Breast epithelium (tissue), 3 donors: ENCODE measurements around the gene CNTNAP2.

ENCODE experiments used
- POLR2A ChIP-seq: fragments of 450-650 bp; IDR thresholded peaks from one replicate; pipeline ENCODE4 v1.6.1; 2016; ENCODE audit warnings: antibody characterized with exemption, mild to moderate bottlenecking, moderate library complexity
- POLR2AphosphoS5 ChIP-seq, 3 donors: sonication (generic); formaldehyde crosslinking; IDR thresholded peaks; one replicate each; pipeline ENCODE4 v1.6.1; 2017; ENCODE audit warnings: antibody characterized with exemption in 3 of 3
- TF ChIP-seq, protein P1 (sequence below), 3 donors: fragments of 450-650 bp; IDR thresholded peaks; one replicate each; pipeline ENCODE4 v1.5.1; 2016 to 2017; ENCODE audit warnings: antibody characterized with exemption in 3 of 3, mild to moderate bottlenecking in 3 of 3, moderate library complexity in 3 of 3

DNA sequence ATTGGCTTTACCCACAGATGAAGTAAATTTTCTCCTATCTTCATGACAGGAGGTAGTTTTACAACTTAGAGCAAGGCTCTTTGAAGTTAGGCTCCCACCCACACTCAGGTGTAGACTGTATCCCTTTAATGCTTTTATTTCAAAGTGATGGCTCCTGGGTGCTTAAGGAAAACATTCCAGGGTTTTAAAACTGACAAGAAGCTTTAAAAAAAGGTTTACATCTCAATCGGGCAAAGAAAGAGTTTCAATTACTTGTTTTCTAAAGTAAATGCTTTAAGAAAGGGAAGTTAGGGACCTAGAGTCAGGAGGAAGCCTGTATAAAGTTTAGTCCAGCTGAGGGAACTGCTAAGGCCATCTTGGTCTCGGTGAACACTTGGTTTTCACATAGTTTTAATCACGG is 1320.1 kb downstream of the CNTNAP2 start:
- no peak for TF ChIP-seq POLR2AphosphoS5 (IDR thresholded peaks at IDR 0.05)
- TF ChIP-seq, protein P1, sequence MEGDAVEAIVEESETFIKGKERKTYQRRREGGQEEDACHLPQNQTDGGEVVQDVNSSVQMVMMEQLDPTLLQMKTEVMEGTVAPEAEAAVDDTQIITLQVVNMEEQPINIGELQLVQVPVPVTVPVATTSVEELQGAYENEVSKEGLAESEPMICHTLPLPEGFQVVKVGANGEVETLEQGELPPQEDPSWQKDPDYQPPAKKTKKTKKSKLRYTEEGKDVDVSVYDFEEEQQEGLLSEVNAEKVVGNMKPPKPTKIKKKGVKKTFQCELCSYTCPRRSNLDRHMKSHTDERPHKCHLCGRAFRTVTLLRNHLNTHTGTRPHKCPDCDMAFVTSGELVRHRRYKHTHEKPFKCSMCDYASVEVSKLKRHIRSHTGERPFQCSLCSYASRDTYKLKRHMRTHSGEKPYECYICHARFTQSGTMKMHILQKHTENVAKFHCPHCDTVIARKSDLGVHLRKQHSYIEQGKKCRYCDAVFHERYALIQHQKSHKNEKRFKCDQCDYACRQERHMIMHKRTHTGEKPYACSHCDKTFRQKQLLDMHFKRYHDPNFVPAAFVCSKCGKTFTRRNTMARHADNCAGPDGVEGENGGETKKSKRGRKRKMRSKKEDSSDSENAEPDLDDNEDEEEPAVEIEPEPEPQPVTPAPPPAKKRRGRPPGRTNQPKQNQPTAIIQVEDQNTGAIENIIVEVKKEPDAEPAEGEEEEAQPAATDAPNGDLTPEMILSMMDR (IDR thresholded peaks at IDR 0.05): no peak
- no peak for TF ChIP-seq POLR2A
